OCI-LY7 (cell line): ENCODE data around the gene KIAA1958.

Experiments
- CTCF ChIP-seq: fragments of 200-600 bp; sonication (generic); conservative IDR thresholded peaks from 2 replicates; pipeline ENCODE4 v1.5.1; 2014; ENCODE audit warnings: mild to moderate bottlenecking, antibody characterized with exemption, low read length, moderate library complexity, mixed read lengths
- EZH2phosphoT487 ChIP-seq: fragments of 200-600 bp; sonication (generic); IDR thresholded peaks from 2 replicates; pipeline ENCODE4 v1.6.1; 2018; ENCODE audit warnings: low read depth, borderline replicate concordance, mild to moderate bottlenecking, mixed run types, antibody characterized with exemption, low read length, moderate library complexity, mixed read lengths

- TF ChIP-seq CTCF (no peak), EZH2phosphoT487 (no peak)
Measured at GRCh38 chr9:112553256-112553826, 66.7 kb downstream of the KIAA1958 start.
